ENCODE data around the gene SPIRE1.

The SPIRE1 gene

DNA sequence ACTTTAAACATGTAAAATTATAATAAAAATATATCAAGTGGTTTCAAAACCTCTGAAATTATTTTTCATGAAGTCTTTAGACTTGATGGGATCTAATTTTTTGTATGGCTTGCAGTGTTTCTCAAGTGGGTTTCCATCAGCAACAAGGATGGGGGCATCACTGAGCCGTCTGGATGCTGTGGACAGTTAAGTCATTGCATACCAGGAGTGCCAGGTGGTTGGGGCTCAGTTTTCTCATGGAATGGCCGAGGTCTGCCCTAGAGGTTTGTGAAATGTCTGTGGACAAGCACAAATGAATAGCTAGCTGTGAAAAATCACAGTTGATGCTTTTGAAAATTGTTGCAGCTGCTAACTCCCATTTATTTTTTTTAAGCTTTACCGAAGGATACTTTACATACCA is 248.4 kb downstream of the SPIRE1 start:
- no peak for DNase-seq

DNA sequence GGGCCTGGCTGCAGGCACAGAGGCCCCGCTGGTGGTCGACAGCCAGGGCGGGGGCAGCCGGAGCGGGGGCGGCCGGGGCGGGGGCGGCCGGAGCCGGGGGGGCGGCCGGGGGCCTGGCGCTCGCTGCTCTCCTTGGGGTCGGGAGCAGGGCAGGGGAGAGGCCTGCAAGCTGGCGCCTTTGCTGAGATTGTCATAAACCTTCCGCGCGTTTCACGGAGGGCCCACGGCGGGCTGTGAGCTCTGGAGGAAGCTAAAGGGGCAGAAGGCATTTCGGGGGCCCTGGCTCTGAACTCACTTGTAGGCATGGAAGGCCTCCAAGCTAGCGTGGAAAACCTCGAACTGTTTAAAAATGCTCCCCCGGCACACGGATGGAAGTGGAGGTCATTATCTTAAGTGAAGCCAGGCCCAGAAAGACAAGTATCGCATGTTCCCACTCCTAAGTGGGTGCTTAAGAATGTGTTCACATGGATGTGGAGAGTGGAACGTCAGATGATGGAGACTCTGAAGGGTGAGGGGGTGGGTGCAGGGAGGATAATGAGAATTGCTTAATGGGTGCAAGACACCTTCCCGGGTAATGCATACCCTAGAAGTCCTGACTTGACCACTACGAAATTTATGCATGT is 249.5 kb downstream of the SPIRE1 start:
- DNase-seq: no peak

DNA sequence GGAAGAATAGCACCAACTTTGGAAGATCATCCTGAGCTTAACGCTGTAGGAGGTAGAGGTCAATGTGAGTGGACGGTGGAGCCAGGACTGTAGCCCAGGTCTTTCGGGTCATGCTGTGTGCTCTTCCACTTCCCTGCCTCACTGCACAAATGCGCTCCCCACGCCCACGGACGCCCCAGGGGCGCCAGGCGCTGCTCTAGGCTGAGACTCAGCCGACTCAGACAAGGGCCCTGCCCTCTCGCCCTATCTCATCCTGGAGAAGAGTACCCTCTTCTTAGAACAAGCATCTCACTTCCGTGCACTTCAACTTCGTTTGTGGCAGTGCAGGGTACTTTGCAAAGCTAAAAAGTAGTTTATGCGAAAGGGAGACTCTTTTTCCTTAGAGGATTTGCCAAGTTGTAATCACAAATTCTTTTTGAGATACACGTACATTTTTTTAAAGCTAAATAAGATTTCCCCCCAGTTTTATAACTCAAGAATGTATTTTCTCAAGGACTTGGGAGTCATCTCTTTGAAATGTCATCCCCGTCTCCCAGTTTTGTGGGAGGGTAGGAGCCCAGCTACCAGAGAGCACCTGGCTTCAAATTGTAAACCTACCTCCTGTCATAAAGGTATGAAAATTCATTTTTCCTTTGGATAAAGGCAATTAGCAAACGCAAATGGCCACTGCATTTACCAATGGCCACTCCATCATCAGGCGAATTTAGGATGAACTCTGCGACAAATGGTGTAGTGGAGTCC is 251.4 kb downstream of the SPIRE1 start:
- no peak for DNase-seq

DNA sequence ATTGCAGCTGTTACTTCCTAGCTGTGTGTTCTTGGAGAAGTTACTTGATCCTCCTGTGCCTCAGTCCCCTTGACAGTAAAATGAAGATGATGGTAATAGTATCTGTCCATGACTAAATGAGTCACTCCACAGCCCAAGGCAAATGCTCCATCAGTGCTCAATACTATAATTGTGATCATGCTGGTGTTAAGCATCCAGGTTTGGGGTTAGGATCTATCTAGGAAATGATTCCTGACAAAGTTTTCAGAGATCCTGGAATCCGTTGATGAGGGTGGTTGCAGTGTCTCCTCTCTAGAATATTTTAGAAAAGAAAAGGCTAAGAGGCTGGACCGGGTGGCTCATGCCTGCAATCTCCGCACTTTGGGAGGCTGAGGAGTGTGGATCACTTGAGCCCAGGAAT is 252.8 kb downstream of the SPIRE1 start:
- DNase-seq: no peak

DNA sequence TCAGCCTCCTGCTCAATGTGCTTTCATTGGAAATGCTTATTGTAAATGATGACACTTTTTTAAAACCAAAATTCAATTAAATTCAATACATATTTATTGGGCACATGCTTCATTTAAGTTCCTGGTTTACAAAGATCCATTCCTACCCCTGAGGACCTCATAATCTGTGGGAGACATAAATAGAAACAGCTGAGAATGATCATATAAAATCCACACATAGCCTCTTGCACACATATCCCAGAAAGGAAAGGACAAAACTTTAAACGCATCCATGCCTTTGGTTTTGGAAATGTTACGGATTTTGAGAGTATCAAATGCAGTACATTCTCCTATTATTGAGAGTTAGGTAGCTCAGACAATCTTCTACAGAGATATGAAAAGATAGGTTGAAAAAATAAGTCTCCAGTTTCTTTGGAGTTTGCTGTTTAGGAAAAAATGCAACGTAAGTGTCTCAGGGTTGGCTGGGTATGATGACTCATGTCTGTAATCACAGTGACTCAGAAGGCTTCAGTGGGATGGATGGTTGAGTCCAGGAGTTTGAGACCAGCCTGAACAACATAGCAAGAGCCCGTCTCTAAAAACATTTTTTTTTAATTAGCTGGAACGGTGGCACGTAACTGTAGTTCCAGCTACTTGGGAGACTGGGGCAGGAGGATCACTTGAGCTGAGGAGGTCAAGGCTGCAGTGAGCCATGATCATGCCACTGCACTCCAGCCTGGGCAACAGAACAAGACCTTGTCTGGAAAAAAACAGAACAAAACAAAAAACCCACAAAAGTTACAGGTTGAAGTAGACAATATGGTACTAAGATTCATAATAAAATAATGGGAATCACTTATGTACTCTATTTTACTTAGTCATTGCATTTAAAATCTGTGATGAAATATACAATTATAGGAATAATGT is 254.1 kb downstream of the SPIRE1 start:
- no peak for DNase-seq

DNA sequence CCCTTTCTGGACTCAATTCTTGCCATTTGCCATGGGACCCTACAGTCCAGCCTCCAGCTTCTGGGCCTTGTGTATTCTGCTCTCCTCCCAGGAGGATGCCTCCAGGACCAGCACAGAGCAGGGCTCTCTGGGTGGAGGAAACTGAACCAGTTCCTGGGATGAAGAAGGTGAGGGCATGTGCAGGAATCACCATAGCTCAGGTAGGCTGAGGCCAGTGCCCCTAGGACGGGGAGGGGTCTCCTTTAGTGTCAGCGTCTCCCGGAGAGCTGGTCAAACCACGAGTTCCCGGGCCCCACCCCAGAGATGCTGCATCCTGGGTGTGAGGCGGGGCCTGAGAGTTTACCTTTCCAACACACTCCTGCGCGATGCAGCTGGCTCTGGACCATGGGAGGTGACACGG is 256.0 kb downstream of the SPIRE1 start:
- DNase-seq: no peak

DNA sequence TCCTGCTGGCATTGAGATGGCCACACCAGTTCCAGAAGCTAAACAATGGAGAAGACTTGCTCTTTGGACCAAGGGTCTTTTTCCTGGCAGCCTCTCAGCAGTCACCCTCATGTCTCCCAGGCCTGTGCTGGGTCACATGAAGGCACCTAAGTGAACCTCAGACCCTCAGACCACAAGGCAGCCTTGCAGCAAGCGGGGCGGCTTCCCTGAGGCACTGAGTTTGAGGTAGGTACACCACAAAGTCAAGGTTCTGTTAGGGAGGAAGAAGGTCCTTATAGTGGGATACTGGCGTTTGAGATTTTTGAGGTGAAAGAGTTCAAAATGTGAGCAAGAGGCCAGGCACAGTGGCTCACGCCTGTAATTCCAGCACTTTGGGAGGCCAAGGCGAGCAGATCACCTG is 258.7 kb downstream of the SPIRE1 start:
- DNase-seq: no peak

DNA sequence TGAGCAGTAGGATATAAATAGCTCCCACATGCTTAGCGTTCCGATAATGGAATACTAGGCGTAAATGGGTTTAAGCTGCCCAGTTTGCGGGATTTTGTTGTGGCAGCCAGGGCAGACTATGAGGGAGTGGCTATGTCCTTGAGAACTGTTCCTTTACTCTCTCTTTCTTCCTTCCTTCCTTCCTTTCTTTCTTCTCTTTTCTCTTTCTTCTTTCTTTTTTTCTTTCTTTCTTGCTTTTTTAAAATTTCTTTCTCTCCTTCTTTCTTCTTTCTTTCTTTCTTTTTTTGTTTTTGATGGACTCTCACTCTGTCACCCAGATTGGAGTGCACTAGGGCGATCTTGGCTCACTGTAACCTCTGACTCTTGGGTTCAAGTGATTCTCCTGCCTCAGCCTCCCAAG is 259.3 kb downstream of the SPIRE1 start:
- no peak for DNase-seq

DNA sequence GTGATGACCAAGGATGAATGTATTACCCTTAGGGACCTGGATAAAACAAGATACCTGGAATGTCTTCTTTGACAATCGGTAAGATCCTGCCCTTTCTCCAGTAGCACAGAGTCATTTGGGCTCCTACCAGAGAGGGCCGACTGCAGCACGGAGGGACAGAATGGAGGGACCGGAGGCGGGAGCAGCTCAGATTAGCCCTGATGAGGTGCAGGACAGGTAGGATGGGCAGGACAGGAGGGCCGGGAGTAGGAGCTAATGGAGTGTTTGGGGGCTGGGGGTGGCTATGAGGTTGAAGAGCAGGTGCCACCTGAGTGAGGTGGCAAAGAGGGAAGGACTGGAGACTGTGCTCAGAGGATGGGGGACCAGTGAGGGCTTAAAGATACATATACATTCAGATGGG is 260.1 kb downstream of the SPIRE1 start:
- no peak for DNase-seq

DNA sequence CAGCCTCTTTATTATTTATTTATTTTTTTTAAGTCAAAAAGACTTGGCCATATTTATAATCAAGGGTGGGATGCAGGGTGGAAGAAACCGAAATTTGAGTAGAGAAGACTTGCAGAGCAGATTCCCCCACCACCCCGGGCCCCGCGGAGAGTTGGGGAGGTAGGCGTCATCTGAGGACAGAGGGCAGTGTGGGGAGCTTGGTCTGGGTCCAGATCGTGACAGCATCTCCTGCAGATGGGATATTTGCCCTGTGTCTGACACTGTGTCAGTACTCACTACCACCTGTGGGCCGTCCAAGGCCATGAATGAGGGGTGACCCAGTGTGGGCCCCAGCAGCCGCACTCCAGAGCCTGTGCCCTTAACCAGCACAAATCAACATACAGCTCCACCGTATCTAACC is 260.7 kb downstream of the SPIRE1 start:
- DNase-seq: no peak
